GM06990 (cell line): ENCODE results near the gene CALHM6.

Source experiments
- DNase-seq: peaks from one replicate; pipeline ENCODE4 v3.0.0-alpha.2; 2011; ENCODE audit not compliant: insufficient read length; ENCODE audit errors: extremely low read depth
- H3K27me3 ChIP-seq: replicated peaks from 2 replicates; pipeline ENCODE4 v1.6.0; 2011; ENCODE audit warnings: low read length; ENCODE audit not compliant: control insufficient read depth, insufficient read depth
- H3K36me3 ChIP-seq: 2 replicates; pipeline ENCODE4 v1.5.1; 2011; ENCODE audit warnings: low read length; ENCODE audit not compliant: control insufficient read depth, insufficient read depth
- H3K4me3 ChIP-seq: replicated peaks from 2 replicates; pipeline ENCODE4 v1.5.1; 2011; ENCODE audit warnings: low read depth, mild to moderate bottlenecking, control low read depth, low read length
- TF ChIP-seq, protein P1 (sequence below): IDR thresholded peaks from 2 replicates; pipeline ENCODE4 v1.5.1; 2011; ENCODE audit warnings: low read length, control low read depth, mild to moderate bottlenecking, inconsistent platforms; ENCODE audit not compliant: insufficient read depth, poor library complexity, severe bottlenecking

The CALHM6 gene

DNA sequence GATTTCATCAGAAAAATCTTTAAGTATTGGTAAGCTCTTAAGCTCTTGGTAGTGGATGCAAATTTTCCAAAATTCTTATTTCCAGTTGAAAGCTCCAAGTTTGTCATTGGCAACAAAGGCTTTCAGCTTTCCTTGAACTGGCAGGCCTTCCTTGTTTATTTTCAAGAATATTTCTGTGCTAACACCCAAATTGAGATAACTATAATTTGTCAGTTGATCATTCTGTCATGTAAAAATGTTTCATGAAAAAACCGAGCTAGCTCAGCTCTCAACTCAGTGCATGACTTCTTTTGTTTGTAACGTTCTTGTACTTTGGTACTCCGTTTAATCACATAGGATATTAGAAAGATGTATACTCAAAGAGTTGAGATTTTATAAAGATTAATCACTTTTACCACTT, 38.9 kb upstream of the CALHM6 start:
- TF ChIP-seq, protein P1, sequence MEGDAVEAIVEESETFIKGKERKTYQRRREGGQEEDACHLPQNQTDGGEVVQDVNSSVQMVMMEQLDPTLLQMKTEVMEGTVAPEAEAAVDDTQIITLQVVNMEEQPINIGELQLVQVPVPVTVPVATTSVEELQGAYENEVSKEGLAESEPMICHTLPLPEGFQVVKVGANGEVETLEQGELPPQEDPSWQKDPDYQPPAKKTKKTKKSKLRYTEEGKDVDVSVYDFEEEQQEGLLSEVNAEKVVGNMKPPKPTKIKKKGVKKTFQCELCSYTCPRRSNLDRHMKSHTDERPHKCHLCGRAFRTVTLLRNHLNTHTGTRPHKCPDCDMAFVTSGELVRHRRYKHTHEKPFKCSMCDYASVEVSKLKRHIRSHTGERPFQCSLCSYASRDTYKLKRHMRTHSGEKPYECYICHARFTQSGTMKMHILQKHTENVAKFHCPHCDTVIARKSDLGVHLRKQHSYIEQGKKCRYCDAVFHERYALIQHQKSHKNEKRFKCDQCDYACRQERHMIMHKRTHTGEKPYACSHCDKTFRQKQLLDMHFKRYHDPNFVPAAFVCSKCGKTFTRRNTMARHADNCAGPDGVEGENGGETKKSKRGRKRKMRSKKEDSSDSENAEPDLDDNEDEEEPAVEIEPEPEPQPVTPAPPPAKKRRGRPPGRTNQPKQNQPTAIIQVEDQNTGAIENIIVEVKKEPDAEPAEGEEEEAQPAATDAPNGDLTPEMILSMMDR: no peak
- no peaks in the 10 kb centered on the region for H3K27me3 ChIP-seq
- peaks cover 4% of the 10 kb centered on the region for H3K36me3 ChIP-seq
- DNase-seq: no peak
- no peak overlapping the region for H3K4me3 ChIP-seq

DNA sequence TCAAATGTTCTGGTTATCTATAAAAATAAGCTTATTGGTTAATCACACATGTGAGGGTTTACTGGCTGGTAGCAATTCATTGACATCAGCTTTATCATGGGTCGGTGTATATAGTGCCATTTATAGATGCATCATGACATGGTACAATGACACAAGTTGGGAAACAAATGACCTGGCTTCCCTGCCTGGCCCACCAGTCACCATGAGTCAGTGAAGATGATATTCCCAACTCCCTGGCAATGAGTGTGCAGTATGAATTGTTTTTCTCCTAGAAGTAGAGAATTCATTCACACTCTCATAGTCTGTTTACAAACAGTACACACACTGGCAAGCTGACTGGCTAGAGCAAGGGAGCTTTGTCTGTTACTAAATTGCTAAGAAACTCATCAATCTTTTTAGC, 37.2 kb upstream of the CALHM6 start:
- peaks cover 2% of the 10 kb centered on the region for H3K36me3 ChIP-seq
- H3K4me3 ChIP-seq: no peak overlapping the region
- H3K27me3 ChIP-seq: no peaks in the 10 kb centered on the region
- TF ChIP-seq, protein P1: no peak
- DNase-seq: no peak

DNA sequence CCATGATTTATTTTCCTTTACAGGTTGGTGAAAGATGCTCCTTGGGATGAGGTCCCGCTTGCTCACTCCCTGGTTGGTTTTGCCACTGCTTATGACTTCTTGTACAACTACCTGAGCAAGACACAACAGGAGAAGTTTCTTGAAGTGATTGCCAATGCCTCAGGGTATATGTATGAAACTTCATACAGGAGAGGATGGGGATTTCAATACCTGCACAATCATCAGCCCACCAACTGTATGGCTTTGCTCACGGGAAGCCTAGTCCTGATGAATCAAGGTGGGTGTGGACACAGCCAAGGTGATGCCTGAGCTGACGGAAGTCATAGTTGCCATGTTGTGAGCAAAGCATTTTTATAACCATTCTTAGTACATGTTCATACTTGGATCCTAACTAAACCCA, 34.6 kb upstream of the CALHM6 start:
- Histone ChIP-seq H3K27me3 (no peaks in the 10 kb centered on the region), H3K4me3 (no peak overlapping the region), H3K36me3 (peaks cover 2% of the 10 kb centered on the region)
- no peak for DNase-seq
- TF ChIP-seq, protein P1: no peak

DNA sequence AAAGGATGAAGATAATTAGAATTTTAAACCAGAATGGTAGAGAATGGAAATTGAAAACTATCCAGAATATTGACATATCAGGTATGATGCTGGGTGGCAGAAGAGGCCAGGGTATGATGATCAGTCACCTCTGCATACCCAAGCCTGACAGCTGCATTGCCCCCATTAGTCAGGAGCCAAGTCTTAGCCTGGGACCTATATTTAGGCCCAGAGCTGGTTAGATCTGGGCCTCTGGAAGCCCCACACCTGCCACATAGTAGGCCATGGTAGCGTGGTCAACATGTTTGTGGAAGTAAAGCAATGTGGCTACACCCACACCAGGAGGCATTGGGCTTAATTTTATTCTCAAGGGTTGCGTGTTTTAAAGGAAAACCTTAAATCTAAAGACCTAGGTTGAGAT, 32.1 kb upstream of the CALHM6 start:
- peaks cover 5% of the 10 kb centered on the region for H3K36me3 ChIP-seq

DNA sequence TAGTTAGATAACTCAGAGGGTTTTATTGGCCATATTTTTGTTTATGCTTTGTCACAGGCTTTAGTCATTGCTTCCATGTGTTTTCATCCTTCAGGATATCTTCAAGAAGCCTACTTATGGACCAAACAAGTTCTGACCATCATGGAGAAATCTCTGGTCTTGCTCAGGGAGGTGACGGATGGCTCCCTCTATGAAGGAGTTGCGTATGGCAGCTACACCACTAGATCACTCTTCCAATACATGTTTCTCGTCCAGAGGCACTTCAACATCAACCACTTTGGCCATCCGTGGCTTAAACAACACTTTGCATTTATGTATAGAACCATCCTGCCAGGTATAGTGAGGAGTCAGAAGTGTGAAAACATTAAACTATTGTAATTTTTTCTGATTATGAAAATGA, 30.3 kb upstream of the CALHM6 start:
- Histone ChIP-seq H3K36me3 (peaks cover 5% of the 10 kb centered on the region), H3K4me3 (no peak overlapping the region), H3K27me3 (no peaks in the 10 kb centered on the region)
- TF ChIP-seq, protein P1: no peak
- DNase-seq: no peak

More for the DNA sequence above, 32.1 kb upstream of the CALHM6 start:
- TF ChIP-seq, protein P1: no peak
- no peak for DNase-seq
- Histone ChIP-seq H3K27me3 (no peaks in the 10 kb centered on the region), H3K4me3 (no peak overlapping the region)

DNA sequence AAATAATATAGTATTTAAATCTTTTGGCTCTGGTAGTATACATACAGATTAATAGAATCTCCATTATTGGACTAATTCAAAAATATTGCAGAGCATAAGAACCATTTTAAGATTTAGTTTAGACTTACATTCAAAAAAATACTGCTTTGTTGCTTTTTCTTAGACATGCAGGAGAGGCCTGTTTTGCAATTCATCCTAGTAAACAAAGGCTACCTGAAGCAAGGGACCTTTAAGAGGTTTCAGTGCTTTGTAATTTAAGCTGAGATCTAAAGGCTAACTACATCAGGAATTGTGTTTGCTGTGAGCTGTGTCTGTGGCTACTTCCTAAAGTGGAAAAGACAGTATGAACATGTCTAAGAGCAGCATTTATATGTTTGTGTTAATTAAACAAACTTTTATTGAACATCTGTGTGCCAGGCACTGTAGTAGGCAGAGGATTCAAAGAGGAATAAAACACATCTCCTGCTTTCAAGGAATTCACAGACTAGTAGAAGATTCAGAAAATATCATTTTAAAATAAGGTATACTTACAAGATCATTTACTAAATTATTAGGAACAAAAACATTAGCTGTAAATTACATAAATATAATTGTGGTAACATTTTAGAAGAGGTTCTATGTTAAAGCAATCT, 29.1 kb upstream of the CALHM6 start:
- Histone ChIP-seq H3K36me3 (peaks cover 7% of the 10 kb centered on the region), H3K4me3 (no peak overlapping the region), H3K27me3 (no peaks in the 10 kb centered on the region)
- TF ChIP-seq, protein P1: no peak
- DNase-seq: no peak
